Transverse colon (tissue), 4 donors: Measurements from ENCODE around the gene CRYAB.

Experiments used
- CTCF ChIP-seq, 5 experiments: fragments of 200-600 bp in 3 of 5; fragments of 450-650 bp in 2 of 5; sonication (generic) in 3 of 5; IDR thresholded peaks; 1 replicate in 2 of 5; 2 replicates in 3 of 5; pipeline ENCODE4 v1.5.1; 2016 to 2017; ENCODE audit warnings: antibody characterized with exemption in 5 of 5, inconsistent platforms in 3 of 5, mild to moderate bottlenecking in 2 of 5, moderate library complexity in 1 of 5
- POLR2A ChIP-seq: fragments of 450-650 bp; IDR thresholded peaks from one replicate; pipeline ENCODE4 v1.6.1; 2016; ENCODE audit warnings: antibody characterized with exemption, mild to moderate bottlenecking, moderate library complexity
- POLR2AphosphoS5 ChIP-seq, 3 donors: sonication (generic); formaldehyde crosslinking; IDR thresholded peaks; one replicate each; pipeline ENCODE4 v1.6.1; 2016; ENCODE audit warnings: antibody characterized with exemption in 3 of 3

GRCh38 chr11:111951565-111951964, 40.0 kb upstream of the CRYAB start:
- TF ChIP-seq POLR2AphosphoS5 (IDR thresholded peaks at IDR 0.05) (no peak), POLR2A (no peak), CTCF (IDR thresholded peaks at IDR 0.05) (no peak)
